GM19397 (cell line): Measurements from ENCODE around the gene DNAJB4.
A peak's percentile ranks its signal among the peaks of the same experiment; 100 is the strongest.
"Not testable (repeated sequence)": the region's sequence is repeated elsewhere in the genome, so short reads cannot be mapped to it uniquely, and the experiment has no call there.

Experiments used
- ATAC-seq: cut with Tn5 transposase; IDR thresholded peaks from one replicate; pipeline ENCODE4 v1.9.1; 2021; ENCODE audit warnings: mild to moderate bottlenecking, moderate library complexity; ENCODE audit not compliant: unreplicated experiment

DNAJB4 gene

DNA sequence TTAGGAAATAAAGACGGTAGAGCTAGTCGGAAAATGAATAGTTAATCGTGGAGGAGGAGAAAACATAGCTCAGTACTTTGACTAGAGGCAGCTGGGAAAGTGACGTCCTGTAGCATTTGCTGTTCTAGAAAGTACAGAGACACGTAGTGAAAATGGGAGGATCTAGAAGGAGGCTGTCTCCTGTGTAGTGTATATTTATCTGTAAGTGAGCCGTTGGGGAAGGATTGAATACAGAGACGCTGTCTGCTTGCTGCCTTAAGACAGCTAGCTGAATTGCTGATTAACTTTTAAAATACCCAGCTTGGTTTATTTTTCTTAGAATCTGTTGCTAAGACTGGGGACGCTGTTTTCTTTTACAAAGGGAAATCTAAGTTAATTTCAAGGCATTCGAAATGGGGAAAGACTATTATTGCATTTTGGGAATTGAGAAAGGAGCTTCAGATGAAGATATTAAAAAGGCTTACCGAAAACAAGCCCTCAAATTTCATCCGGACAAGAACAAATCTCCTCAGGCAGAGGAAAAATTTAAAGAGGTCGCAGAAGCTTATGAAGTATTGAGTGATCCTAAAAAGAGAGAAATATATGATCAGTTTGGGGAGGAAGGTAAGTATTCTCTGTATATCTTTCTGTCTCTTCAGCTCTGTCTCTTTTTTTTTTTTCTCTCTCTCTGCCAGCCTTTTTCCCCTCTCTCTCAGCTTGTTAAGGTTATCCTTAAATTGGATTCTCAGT, at the start of gene DNAJB4:
TSS of gene DNAJB4 (plus strand) at position 221 of the 729 bp plus-strand sequence. CDS start at position 393, 172 bp downstream.
- ATAC-seq = peak; percentile 98

DNA sequence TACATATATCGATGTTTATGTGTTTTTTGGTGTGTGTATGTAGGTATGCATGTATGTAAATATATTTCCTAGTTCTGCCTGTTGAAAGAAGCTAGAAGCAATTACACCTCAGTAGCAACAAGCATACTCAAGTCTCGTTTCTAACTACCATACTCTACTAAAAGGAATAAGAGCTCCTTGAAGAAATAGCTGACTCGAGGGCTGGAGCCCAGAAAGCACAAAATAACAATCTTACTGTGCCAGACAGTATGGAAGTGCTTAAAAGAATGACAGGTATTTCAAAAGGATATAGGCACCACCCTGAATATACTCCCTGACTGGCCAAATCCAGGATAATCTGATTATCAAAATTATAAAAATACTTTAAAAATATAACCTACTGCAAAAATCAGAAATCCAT, 49.0 kb upstream of the DNAJB4 start:
- ATAC-seq = no peak

DNA sequence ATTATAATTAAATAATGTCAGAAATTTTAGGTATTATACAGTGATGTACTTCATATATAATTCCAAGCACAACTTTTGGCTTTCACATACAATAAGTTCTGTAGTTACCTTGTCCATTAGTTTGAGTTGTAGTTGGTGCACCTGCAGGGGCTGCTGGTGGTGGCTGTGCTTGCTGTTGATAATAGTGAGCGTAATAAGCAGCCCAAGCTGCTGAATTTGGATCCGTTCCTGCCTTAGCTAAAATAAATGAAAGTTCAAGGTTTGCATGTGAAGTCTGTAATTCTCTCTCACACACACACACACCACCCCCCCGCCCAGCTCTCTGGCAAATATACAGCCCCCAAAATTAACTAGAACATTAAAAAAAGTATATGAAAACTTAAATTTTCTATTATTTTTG, 48.3 kb upstream of the DNAJB4 start:
- no peak for ATAC-seq

DNA sequence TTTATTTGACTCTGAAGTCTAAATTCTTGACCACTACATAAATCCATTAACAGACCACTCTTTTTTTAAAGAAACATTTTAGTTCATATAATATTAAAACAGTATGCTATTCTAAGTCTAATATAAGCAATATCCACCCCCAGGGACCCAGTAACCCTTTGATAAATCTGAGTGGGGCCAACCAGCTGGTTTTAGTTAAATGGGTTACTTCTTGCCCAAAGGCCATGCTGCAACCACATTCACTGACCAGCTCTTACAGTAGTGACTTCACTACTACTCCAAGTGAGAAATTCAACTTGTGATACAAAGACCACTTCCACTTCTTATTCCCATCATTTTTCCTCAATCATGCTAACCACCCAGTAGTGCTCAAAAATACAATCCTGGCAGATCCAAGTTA, 46.3 kb upstream of the DNAJB4 start:
- ATAC-seq = no peak

DNA sequence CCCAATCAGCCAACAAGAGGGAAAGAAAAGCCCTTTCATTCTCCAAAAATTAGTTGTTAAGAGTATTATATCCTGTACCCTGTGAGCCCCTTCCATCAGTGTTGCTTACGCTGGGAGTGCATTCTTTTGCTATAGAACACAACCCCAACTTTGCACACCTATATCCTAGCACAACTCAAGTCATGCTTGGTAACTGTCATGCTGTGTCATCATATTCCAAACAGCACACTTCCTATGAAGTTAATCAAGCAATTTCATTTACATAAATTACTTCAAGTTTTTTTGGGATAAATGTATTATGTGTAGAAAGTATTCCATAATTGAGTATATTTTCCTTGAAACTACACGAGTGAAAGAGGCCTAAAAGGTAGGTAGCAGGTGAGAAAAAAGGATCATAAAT, 45.9 kb upstream of the DNAJB4 start:
- no peak for ATAC-seq

DNA sequence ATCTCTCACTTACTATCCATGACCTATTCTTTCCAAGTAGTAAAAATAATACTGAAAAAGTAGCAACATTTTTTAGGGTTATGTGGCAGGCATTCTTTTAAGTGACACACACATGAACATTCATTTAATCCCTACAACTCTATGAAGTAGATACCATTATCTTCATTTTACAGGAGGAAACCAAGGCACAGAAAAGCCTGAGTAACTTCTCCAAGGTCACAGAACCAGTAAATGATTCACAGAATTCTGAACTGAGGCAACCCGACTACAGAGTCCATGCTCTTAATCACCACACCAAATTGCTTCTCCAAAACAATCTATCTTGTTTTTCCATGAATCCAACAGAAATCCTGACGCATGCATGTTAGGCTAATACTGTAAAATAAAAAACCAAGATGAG, 43.3 kb upstream of the DNAJB4 start:
- no peak for ATAC-seq

DNA sequence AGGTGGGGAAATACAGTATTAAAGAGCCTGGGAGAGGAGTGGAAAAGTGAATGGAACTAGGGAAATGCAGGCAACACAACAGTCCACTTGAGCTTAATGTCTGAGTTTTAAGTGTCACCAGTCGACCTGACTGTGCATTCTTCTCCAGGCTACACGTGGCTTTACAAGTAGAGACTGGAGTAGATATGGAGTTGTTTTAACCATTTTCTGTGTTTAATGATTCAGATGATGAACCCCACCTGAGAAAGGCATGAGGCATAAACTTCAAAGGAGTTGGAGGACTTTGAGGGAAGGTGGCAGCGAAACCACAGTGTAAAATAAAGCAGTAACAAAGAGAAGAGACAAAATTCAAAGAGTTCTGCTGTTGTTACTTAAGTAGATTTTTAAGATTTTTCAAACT, 38.4 kb upstream of the DNAJB4 start:
- no peak for ATAC-seq

DNA sequence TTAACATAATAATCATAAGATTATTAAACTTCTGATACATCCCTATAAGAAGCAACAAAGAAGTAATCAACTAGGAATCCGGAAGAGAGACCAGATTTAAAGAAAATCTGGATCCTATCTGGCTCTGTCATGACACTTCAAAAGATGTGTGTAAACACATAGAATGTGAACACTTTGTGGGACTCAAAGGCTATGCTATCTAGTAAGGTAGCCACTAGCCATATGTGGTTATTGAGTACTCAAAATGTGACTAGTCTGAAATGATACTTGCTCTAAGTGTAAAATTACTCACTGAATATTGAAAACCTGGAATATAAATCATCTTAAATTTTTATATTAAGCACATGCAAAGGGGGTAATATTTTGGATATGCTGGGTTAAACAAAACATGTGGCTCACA, 34.5 kb upstream of the DNAJB4 start:
- ATAC-seq = no peak

DNA sequence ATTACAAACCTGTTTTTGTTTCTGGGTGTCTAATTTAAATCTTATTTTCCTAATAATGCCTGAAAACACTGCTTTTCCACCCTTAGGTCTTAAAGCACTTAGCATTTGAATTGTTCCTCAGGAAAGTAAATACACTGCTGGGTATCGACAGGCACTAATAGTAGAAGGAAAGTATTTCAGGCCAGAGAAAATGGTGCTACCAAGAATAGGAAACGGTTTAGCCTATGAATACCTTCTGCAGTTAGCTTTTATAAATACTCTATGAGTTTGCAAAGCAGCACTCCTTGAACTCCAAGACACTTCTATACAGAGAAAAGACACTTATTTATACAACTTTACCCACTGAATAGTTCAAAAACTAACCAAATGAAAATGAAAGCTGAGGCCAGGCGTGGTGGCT, 32.7 kb upstream of the DNAJB4 start:
- no peak for ATAC-seq

DNA sequence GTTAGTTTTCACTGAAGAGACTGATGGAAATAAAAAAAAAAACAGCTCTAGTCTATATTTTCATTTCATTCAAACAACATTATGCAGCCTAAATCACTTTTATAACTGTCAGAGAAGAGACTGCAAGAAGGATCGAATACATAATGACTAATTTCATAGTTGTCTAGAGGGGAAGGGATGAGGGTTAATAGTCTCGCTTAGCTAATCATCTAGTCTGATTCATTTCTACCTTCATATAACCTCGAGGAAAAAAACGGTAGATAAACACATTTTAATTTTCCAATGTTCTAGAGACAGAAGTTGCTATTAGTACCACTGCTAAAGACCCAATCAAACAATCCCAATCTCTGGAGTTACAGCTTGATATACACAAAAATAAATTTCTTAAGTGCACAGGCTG, 29.4 kb upstream of the DNAJB4 start:
- no peak for ATAC-seq

DNA sequence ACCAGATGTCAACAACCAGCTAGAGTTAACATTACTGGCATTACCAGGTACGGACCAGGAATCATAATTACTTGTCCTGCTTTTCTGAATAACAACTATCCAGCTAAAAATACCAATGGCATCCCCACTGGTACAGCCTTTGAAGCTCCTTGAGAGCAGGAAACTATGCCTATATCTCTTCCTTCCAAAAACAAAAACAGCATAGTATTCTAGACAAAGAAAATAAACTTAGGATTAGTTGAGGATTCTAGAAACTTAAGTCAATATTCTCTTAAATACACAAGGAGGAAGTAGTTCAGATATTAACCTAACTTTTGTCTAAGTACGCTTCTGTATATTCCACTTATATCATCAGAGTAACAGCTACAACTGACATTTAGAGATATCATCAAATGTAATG, 28.8 kb upstream of the DNAJB4 start:
- no peak for ATAC-seq

DNA sequence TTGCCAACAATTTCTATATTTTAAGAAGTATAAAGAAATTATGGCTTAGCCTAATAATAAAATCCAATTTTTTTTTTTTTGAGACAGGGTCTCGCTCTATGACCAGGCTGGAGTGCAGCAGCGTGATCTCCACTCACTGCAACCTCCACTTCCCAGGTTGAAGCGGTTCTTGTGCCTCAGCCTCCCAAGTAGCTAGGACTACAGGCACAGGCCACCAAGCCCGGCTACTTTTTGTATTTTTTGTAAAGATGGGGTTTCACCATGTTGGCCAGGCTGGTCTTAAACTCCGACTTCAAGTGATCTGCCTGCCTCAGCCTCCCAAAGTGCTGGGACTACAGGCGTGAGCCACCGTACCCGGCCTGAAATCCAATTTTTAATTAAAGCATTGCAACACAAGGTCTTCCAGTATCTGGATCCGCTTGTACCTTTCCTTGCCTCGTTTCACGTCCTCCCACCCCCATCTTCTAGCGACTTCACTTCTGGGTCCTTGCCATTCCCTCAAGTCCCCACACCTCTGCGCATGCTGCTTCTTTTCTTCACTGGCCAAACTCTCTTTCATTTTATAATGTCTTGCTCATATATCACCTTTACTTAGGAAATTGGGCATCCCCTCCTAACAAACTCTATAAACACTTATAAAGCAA, 28.2 kb upstream of the DNAJB4 start:
- no peak for ATAC-seq

DNA sequence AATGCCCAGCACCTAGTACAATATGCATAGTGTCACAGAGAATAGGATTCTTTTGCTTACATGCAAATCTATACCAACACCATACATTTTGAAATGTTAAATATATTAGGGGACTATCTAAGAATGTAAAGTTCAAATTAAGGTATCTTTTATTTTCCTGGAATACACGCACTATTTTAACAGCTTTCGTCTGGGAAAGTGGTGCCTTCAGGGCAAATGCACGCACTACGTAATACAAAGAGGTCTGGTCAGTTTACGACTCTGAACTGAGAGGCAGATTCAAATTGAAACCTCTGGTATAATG, 26.8 kb upstream of the DNAJB4 start:
- ATAC-seq = peak; percentile 0

DNA sequence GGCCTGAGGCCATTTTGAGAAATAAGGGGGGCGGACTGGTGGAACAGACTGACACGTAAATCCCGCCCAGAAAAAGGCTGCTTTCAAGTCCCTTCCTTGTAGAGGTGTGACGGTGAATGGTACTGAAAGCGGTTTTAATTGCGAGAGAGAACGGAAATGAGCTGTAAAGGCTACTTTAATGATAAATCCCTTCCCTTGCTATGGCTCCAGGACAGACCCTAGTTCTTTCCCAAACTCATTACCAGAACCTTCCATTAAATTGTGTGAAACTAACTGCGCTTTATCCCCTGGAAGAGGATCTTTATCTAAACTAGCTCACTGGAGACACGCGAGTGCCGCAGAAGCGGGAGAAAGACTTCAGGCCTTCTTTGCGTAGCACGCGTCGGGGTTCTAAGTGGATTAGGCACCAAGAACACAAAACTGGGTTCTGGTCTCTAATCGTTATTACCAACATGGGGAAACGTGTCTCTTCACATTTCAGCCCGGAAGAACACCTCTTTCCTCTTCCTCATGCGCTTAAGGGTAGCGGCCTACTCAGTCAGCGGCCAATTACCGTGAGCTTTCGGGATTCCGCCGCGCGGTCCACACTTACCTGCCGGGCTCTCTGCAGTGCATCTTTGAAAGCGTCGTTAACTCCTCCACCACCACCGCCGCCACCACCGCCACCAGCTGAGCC, 26.3 kb upstream of the DNAJB4 start:
- peak; percentile 56 for ATAC-seq

DNA sequence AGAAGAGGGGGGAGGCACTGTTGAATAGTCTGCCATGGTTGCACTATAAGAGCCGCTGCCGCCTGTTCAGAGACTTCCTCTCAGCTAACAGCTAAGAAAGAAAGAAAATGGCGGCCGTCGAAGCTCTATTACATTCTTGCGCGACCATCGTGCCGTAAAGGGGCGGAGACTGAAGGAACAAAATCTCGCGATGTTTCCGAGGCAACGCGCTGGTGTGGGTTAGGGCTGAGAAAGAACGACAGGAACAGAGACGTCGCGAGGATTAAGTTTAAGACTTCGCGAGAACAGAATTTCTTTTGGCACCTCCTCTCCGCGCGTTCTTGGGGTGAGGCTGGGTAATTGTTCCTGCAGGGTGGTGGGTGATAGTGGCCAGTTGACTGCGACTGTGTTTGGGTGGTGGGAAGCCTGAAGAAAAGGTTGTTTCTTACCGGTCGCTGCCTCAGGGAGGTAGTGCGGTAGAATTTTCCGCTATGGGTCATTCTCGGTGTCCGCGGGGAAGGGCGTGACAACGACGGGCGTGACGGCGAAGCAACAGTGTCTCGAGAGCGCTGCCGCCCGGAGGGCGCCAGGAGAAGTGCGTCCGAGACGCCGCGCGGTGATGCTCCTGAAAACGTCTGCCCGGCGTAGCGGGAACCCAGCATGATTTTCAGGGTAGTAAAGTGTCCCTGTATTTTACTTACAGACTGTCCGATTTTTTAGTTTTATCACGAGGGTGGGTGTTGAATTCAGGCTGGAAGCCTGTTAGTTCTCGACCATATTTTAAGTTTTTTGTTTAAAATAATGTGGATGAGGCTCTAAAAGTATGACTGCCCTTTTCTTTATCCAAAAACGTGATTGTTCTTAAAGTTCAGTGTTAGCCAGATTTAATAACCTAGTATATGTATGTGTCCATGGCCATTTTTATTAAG, 25.5 kb upstream of the DNAJB4 start, which contains the start of gene FUBP1:
TSS of gene FUBP1 (minus strand) at position 104 of the 908 bp plus-strand sequence. CDS start at position 36, 68 bp downstream.
- peak; percentile 80 for ATAC-seq

DNA sequence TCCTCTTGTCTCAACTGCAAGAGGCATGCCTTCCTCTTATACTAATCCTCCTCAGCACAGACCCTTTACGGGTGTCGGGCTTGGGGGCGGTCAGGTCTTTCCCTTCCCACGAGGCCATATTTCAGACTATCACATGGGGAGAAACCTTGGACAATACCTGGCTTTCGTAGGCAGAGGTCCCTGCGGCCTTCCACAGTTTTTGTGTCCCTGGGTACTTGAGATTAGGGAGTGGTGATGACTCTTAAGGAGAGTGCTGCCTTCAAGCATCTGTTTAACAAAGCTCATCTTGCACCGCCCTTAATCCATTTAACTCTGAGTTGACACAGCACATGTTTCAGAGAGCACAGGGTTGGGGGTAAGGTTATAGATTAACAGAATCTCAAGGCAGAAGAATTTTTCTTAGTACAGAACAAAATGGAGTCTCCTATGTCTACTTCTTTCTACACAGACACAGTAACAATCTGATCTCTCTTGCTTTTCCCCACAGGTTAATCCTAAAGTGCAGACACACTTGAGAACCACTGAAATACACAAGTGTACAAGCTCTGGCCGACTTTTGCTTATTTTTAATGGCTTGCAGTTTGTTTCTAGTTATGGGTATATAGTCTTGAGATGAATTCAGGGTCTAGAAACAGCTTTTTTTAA, 21.3 kb upstream of the DNAJB4 start:
- ATAC-seq = not testable (repeated sequence)

DNA sequence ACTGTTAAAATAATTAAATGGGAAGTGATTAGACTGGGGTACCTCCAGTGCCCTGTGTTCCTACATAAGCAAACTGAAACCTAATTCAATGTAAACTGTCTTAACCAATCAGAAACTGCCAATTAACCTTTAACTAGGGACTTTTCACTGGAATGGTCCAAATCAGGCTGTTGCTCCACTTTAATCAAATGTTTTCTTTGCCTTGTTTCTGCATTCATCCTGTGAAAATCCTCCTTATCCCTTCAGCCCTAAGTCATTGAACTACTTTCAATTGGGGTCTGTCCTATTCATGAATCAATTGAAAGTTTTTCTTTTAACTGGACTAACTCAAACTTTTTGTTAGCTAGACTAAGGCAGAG, 20.8 kb upstream of the DNAJB4 start:
- ATAC-seq = no peak

DNA sequence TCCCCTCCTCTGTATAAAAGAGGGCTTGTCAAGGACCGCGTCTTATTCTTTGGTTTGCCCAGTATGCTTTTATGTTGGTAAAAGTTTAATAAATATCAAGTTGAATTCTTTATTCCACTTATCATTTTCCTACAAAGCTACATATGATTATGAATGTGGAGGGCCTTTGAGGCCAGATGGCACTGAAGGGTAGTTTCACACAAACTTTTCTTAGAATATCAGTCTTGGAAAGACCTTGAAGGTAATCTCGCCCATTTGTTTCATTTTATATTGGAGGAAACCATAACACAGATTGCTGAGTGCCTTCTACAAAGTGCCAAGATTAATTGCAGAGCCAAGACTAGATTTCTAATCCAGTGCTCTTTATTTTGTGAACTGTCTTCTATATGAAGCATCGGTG, 20.1 kb upstream of the DNAJB4 start:
- no peak for ATAC-seq

DNA sequence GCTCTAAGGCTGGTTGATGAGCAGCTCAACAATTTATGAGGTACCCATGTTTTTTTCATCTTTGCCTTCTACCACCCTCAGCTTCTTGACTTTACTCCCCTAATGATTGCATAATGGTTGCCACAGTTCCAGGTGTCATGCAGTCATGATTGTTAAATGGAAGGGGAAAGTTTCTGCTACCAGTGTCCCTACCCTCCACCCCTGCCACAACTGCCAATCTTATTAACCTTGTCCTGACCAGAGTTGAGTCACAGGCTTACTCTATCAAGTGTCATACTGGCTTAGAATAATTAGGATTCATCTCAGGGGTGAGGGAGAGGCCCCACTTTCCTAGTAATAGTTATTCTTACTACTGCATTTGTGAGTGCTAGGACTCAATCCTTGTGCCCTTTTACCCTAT, 17.9 kb upstream of the DNAJB4 start:
- no peak for ATAC-seq

DNA sequence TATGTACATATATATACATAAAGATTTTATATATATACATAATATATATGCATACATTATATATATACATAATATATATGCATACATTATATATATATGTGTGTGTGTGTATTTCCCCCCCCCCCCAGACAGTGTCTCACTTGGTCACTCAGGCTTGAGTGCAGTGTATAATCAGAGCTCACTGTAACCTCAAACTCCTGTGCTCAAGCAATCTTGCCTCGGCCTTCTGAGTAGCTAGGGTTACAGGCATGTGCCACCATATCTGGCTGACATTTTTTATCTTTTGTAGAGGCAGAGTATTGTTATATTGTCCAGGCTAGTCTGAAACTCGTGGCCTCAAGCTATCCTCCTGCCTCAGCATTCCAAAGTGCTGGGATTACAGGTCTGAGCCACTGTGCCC, 16.8 kb upstream of the DNAJB4 start:
- no peak for ATAC-seq

DNA sequence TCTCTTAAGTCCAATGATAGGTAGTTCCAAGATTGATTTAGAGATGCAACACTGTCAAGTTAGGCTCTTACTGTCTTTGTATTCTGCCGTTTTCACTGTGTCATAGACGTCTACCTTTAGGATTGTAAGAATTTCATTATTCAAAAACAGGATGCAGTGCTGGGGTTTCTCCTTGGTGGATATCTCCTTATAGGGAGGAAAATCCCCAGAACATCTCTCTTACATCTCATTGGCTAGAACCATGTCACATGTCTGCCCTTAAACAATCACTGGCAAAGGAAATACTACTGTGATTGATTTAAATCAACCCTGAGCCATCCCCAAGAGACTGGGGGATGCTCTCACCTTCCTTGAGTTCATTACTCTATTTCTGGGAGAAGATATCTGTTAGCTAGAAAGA, 15.0 kb upstream of the DNAJB4 start:
- ATAC-seq = no peak
